NCI-H146 treated with DMSO at 0.1 percent for 48 hours (cell line): ENCODE data around the gene HDAC11.
"Not testable (repeated sequence)": the region's sequence is repeated elsewhere in the genome, so short reads cannot be mapped to it uniquely, and the experiment has no call there.

Experiments used
- DNase-seq: peaks from one replicate; lab custom pipeline; 2025; ENCODE audit not compliant: unreplicated experiment; lab: John Stamatoyannopoulos, UW

HDAC11 gene

DNA sequence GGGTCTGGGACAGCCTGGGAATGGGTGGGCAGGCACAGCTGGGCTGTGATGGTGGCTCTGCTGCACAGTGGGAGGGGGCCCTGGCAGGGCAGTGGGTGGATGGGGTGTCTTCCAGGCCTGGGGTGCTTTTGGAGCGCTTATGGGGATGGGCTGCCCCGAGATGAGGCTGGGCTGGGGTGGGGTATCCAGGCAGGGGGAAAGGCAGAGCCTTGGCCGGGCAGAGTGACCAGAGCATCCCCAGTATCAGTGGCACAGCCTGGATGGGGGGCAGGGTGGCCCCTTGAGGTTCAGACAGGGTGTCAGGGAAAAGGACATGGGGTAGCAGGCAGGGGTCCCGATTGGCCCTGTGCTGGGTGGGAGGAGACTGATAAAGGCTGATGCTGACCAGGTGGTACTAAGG is 26.6 kb downstream of the HDAC11 start:
- DNase-seq, result no peak

DNA sequence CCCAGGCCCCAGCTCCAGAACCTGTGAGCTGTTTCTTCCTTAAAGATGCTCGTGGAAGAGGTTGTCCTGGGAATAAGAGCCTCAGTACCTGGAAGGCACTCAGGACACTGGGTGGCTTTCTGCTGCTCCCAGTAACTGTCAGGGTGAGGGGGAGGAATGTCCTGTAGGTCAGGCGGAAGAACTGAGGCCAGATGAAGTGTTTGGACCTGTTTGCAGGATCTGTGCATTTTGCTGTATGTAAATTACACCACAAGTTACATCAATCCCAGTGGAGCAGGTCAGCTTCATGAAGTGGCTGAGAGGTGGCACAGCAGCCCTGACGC is 27.1 kb downstream of the HDAC11 start:
- no peak for DNase-seq

DNA sequence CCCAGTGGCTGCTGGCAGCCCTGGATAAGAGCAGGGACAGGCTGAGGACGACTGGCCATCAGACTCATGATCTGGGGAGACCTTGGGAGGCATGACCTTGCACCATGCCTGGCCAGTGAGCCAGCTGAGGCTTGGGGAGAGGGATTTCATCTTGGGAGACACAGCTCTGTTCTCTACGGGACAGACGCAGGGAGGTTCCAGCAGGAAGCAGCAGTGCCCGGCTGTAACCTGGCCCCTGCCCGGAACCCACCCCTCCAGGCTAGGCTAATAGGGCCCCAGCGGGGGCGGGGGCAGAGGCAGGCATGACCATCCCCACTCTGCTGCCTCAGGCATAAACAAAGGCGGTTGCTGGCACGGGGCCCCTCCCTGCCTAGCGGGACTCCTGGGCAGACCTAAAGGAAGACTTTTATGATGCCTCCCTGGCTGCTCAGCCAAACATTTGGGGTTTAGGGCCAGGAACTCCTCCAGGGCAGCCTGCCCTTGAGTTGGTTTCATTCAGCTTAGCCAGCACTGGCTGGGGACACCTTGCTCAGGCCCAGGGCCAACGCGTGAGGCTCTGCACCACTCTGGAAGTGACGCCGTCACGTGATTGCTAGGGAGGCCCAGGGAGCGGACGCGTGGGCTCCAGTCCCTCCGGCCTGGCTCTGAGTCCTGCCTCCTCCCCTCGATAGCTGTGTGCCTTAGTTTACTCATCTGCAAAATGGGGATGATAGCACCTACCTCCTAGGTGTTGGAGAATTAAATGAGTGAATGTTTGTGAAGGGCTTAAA is 27.6 kb downstream of the HDAC11 start:
- DNase-seq, result no peak

DNA sequence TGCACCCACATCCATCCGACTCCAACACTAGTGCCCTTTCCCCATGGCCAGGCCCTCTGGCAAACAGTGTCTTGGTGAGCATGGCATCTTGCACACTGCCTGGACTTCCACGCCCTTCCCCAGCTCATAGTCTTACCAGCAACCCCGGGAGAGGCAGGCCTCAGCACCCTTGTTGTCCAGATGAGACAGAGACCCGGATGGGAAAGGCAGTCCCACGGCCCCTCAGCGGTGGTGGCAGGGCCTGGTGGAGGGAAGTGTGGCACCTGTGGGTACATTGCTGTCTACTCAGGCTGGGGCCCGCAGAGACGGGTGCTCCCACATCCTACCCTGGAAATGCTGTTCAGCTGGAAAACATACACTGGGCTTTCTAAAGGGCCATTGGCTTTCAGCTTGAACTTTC is 28.4 kb downstream of the HDAC11 start:
- DNase-seq, result no peak

DNA sequence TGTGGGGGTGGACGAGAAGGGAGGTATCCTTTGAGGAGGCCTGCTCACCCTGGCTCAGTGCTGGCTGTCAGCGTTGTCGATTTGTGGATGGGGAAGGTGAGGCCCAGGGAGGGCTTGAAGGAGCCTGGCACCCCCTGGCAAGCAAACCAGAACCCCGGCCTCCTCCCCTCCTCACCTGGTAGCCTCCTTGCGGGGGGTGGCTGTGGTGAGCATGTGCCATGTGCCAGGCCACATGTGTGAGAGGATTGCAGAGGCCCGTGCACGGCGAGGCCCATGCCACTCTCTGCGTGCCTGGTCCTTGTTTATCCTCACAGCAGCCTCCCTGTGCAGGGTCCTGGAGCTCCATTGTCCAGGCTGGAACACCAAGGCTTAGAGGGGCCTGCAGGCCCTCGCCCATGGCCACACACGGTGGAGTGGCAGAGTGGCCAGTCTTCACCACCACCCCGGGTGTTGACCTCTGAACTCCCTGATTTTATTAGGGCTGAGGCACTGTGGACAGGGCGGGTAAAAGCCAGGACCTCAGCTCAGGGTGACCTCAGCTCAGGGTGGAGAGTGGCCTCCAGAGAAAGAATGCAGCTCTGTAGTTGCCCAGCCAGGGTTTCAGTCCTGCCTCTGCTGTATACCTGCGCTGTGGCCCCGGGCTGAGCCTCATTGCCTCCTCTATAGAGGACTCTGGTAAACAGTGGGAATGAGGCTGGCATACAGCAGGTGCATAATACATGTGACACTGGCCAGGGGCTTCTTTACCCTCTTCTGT is 29.1 kb downstream of the HDAC11 start:
- no peak for DNase-seq

DNA sequence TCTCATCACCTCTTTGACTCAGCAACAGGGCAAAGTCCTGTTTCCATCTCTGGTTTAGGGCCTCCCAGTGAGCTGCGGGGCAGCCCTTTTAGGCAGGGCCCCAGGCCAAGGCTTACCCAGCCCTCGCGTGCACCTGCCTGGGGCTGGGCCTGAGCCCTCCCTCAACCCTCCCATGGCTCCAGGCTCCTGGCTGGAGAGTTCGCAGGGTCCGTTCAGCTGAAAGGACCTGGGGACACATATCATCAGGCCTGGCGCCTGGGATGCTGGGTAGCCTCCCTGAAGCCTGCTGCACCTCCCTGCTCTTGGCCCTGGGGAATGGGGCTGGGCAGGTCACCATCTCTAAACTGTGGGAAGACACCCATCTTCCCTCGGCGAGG is 29.7 kb downstream of the HDAC11 start:
- DNase-seq, result no peak

DNA sequence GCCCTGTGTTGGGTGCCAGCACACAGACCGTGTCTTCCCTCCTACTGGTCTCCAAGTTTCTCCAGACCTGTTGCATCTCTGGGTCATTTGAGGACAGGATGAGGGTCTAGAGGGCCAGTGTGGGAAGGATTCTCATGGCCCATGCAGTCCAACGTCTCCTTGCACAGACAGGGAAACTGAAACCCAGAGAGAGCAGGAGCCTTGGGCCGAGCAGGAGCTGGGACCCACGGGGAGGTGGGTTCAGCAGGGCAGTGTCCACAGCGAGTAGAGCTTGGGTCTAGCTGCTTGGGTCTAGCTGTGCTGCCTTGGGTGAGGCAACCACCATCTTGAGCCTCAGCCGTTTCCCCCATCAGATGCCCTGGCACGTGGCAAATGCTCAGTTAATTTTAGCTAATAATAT is 32.3 kb downstream of the HDAC11 start:
- no peak for DNase-seq

DNA sequence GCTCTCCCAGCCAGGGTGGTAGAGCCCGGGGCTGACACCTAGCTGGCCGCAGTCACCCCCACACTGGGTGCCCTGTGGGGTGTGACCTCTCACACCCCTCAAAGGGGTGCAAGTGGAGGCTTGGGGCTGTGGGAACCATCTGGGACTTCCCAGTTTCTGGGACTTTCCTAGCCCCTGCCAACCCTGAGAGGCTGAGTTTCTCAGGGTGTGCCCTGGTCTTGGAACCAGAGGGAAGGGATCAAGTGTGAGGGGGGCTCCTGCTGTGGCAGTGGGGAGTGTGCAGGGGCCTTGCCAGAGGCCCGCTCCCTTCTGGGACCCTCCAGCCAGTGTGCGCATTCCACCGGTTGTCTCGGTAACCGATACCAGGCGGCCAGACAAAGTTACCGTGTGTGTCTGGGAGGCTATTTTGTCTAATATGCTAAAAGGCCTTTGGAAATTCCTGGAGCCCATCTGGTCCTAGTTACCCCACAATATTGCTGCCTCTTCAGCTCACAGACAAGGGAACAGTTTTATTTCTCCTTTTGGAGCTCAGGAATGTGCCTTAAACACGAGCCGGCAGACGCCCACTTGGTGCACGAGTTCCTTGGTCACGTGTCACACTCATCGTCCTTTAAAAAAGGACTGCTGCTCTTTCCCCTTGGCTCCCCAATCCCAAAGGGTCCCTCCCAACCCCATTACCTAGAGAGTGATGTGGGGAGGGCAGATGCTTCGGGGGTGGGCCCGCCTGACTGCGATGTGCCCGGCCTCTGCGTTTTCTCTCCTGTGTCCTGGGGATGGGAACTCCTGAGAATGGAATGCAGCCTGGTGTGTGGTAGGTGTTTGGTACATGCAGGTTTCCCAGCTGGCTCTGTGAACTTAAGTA is 33.2 kb downstream of the HDAC11 start:
- DNase-seq, result no peak

DNA sequence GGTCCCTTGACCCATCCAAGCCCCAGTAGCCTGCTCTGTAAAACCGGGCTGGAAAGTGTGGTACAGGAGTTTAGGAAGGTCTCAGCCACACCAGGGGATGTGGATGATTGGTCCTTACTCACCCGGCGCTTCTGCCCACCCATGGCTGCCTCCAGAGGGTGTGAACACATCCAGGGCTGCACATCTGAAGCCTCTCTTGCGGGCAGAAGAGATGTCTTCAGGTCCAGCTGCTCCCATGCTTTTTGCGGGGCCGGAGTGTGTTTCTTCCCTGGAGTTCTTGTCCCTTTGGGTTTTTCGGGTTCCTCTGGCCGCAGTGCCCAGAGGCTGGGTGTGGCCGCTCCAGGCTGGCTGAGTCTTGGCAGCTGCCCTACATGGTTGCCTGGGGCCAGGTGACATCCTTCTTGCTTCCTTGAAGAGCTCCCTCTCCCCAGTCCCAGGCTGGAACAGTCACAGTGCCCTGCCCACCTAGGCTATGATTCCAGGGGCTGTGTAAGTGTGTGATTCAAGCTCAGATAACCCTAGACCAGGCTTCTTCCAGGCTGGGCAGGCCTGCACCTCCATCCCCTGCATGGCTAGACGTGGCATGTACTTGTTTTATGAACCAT is 33.9 kb downstream of the HDAC11 start:
- no peak for DNase-seq

DNA sequence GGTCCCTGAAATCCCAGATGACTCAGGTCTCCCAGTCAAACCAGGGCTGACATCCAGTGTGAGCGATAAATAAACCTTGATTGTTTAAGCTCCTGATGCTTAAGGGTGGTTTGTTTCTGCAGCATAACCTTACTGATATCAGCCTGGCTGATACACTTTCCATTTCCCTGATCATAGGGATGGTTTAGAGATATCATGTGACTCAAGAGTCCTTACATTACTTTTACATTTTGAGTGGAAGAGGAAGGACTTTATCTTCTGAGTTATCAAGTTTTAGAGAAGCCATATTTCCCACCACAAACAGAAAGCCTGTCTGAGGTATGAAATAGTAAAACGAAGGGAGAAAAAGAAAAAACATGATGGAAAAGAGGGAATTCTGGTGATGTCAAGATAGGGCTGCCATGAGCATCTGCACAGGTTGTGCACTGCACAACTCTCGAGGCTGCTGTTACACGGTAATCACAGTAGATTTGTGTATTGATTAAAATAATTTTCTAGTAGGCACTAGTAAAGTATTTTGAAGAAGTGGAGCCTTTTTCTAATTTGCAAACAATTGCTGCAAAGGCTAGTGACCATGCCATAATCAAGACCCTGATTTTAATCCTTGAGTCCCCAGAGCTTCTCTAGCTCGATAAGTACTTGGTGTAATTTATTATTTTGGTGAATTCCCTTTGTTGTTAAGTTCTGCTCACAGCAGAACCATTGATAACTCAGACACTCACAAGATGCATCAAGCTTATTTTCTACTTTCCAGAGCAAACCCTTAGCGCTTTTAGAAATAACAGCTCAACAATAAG is 34.7 kb downstream of the HDAC11 start:
- DNase-seq, result no peak

DNA sequence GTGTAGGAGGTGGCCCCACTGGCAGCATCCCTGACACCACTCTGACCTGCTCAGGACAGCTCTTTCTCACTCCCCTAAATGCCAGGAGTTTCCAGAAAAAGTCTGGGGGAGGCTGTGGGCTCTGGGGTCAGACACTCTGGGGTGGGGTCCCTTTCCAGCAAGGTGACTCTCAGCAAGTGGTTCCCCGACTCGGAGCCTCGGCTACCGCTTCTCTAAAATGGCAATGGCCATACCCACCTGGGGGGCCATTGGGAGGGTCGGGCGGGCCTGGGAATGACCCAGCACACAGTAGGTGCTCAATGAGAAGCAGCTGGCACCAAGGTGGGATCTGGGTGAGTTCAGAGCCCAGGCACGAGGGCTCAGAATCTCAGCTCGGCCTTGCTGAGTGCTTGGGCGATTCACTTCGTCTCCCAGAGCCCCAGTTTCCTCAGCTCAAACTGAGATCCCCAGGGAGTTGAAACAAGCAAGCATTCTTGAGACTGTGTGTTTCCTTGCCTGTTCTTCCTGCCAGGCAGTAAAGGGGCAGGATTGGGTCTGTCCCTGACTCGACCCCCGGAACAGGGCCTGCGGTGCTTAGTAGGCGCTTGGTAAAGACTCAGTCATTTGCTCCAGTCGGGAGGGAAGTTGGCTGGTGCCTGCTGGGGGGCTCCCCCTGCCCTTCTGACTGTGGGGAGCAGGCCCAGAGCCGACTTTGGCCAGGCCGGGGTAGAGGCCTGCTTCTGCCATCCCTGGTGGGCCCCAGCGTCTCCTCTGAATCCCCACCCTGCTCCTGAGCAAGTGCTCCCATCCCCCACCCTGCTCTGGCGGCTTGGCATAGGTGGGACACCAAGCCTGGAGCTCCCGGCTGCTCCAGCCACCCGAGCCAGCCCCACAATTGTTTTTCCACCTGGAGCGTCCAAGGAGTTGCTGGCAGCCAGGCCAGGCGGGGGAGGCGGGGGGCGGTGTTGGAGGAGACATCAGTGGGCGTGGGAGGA is 36.0 kb downstream of the HDAC11 start:
- no peak for DNase-seq

DNA sequence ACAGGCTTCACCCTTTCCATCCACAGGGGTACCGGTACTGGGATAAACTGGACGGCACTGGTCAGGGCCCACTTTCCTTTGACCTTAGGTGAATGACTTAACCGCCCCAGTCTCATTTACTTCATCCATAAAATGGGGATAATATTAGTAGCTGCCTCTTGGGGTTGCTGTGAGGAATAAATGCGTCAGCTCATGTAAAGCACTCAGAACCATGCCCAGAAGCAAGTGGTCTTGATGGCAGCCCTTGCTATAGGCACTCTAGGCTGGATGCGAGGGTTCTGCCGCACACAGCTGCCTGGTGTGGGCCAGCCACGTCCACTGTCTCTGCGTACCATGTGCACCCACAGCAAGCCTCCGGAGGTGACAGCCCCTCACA is 36.6 kb downstream of the HDAC11 start:
- DNase-seq, result no peak

DNA sequence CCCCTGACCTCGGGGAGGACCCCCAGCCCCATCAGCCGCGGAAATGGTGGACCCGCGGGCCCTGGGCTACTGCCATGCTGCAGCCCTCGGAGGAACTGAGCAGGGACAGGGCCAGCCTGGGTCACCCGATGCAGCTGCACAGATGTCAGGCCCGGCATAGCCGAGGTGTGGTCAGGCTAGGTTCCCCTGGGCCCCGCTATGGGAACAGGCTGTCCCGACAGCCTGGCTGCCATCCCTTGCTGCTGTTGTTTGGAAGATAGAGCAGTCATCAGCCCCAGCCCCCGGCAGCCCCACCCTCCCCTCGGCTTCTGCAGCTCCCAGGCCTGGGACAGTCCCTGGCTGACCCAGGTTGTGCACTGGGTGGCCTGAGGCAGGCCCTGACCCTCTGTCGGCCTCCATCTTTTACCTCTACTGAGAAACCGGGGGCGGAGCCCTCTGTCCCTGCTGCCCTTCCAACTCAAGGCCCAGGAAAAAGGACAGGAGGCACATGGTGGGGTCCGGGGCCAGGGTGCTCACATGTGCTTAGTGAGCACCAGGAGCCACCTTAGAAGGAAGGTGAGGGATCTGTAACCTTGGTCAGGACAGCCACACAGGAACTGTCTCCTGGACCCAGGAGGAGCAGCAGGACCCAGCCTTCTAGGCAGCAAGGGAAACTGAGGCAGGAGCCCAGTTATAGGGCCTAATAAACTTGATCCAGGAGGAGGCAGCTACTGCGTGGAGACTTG is 37.3 kb downstream of the HDAC11 start:
- no peak for DNase-seq

DNA sequence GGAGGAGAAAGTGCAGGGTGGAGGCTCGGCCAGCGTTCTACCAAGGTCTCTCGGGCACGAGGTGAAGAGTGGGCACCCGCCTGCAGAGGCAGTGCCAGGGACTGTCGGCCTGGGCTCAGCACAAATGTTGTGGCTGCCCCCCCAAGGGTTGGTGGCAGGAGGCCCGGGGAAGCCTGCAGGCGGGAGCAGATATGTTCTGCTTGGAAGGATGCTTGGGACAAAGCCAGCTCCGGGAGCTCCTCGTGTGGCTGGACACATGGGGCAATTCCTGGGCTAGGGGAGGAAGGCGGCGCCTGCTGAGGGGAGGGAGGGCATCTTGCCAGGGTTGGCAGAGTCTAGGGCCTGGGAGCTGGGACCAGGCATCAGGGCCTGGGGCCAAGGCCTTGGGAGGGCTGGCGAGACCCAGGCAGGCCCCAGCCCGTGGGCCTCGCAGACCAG is 38.4 kb downstream of the HDAC11 start:
- DNase-seq, result no peak

DNA sequence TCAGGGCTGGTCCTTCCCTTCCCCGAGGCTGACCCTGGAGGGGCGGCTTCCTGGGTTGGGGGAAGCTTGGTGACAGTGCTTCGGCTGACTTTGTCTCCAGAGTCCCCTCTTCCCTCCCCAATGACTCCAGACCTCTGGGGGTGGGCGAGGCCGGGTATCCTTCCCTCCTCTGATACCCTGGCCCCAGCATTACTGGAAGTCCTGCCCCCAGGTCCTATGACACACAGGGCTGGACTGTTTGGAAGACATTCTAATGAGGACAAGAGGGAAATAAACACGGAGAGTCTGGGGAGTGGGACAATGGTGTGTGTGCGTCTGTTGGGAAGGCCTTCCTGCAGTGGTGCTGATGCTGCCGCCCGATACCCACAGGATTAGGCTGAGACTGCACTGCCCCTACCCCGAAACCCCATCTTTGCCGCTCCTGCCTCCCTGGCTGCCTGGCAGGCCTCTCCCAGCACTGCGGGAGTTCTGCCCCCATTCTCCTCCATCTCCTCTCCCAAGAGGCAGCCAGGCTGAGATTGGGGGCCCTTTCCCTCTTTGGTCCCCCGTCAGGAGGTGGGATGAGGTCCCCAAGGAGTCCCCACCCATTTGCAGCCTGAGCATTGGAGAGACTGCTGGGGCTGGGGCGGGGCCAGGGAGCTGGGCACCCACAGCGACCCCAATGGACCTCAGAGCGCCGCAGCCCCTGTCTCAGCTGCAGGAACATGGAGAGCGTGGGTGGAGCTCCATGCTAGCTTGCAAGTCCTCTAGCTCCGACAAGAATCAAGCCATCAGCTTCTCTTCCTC is 39.1 kb downstream of the HDAC11 start:
- no peak for DNase-seq

DNA sequence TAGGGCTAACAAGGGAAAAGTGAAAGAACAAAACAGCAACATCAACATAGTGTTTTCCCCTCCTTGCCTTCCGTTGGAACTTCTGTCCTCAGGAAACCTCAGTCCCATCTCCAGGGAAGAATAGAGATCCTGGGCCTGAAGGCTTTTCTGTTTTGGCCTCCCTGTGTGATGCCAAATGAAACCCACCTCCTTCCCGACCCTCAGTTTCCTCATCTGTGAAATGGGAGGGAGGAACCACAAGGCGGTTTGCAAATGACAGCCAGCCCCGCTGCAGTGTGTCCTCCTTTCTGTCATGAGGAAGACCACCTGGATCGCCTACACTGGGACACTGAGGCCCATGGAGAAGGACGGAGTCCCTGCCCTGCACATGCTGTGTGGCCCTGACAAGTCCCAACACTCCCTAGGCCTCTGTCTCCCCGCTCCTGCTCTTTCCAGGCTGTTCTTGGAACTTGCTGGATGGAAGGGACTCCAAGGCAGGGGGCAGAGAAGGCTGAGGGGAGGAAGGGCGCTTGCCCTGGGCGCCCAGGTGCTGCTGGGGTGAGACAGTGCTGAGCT is 40.3 kb downstream of the HDAC11 start:
- DNase-seq, result no peak

DNA sequence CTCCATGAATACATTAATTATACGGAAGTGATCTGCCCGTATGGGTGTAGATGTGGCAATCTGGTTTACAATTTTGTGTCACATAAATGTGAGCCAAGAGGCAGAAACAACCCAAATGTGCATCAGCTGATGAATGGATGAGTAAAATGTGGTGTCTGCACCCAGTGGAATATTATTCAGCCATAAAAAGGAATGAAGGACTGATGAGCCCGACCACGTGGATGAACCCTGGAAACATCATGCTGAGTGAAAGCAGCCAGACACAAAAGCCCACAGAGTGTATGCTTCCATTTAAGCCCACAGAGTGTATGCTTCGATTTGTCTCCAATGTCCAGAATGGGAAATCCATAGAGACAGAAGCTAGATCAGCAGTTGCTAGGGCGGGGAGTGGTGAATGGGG is 41.2 kb downstream of the HDAC11 start:
- no peak for DNase-seq

DNA sequence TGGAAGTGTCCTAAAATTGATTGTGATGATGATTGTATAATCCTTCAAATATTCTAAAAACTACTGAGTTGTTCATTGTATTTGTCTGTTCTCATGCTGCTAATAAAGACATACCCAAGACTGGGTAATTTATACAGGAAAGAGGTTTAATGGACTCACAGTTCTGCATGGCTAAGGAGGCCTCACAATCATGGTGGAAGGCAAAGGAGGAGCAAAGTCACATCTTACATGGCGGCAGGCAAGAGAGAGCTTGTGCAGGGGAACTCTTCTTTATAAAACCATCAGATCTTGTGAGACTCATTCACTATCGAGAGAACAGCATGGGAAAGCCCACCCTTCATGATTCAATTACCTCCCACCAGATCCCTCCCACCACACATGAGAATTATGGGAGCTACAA is 41.6 kb downstream of the HDAC11 start:
- DNase-seq, result not testable (repeated sequence)
